Erythroblast (primary cell): Measurements from ENCODE around the gene NUDT14.

Experiments
- DNase-seq, 2 experiments: peaks; one replicate each; lab custom pipeline; 2025; lab: John Stamatoyannopoulos, UW
- GATA1 ChIP-seq: IDR thresholded peaks from 2 replicates; pipeline ENCODE4 v1.6.1; 2011; ENCODE audit warnings: low read depth, mild to moderate bottlenecking, control low read depth, low read length, moderate library complexity
- POLR2A ChIP-seq: IDR thresholded peaks from 2 replicates; pipeline ENCODE4 v1.6.1; 2011; ENCODE audit warnings: mild to moderate bottlenecking, low read length

The NUDT14 gene

GRCh38 chr14:105143451-105144025, 37.6 kb downstream of the NUDT14 start:
- TF ChIP-seq GATA1 (no peak), POLR2A (no peak)
- DNase-seq = no peak

- DNase-seq = no peak
- no peak for TF ChIP-seq POLR2A
- no peak for TF ChIP-seq GATA1
Measured at GRCh38 chr14:105142651-105143450, 38.3 kb downstream of the NUDT14 start.

- no peak for DNase-seq
Measured at GRCh38 chr14:105141486-105142281, 39.4 kb downstream of the NUDT14 start.

GRCh38 chr14:105141026-105141425, 40.1 kb downstream of the NUDT14 start:
- DNase-seq = no peak
- TF ChIP-seq POLR2A = no peak
- no peak for TF ChIP-seq GATA1

More at GRCh38 chr14:105141486-105142281, 39.4 kb downstream of the NUDT14 start:
- TF ChIP-seq POLR2A (no peak), GATA1 (no peak)

- TF ChIP-seq GATA1 (no peak), POLR2A (no peak)
- DNase-seq = no peak
Measured at GRCh38 chr14:105140581-105140980, 40.5 kb downstream of the NUDT14 start.

- DNase-seq = no peak
- TF ChIP-seq GATA1 (no peak), POLR2A (no peak)
Measured at GRCh38 chr14:105139831-105140239, 41.3 kb downstream of the NUDT14 start.

- no peak for DNase-seq
- TF ChIP-seq POLR2A (no peak), GATA1 (no peak)
Measured at GRCh38 chr14:105139212-105139825, 41.8 kb downstream of the NUDT14 start.

- no peak for DNase-seq
- TF ChIP-seq GATA1 = no peak
- no peak for TF ChIP-seq POLR2A
Measured at GRCh38 chr14:105138551-105139111, 42.5 kb downstream of the NUDT14 start.

GRCh38 chr14:105138021-105138541, 43.0 kb downstream of the NUDT14 start:
- TF ChIP-seq POLR2A (no peak), GATA1 (no peak)
- no peak for DNase-seq

- no peak for DNase-seq
- TF ChIP-seq GATA1 = no peak
- TF ChIP-seq POLR2A = no peak
Measured at GRCh38 chr14:105137481-105138020, 43.6 kb downstream of the NUDT14 start.

GRCh38 chr14:105136401-105137322, 44.5 kb downstream of the NUDT14 start:
- TF ChIP-seq POLR2A (no peak), GATA1 (no peak)
- no peak for DNase-seq
